H1 (cell line): ENCODE data around the gene ZNF555. TPM values are rescaled to one million over a fixed set of nuclear protein-coding genes. Genes with fewer than 3 reads are reported as not detected.

ENCODE experiments used
- CTCF ChIA-PET: fragments of 300-600 bp; sonication (Branson Sonifier 250); formaldehyde crosslinking; loops from one replicate; lab custom pipeline; 2021; ENCODE audit not compliant: partially characterized antibody; lab: Charles Lee
- POLR2A ChIA-PET: fragments of 300-600 bp; sonication (Branson Sonifier 250); formaldehyde crosslinking; loops from one replicate; lab custom pipeline; 2021; ENCODE audit warnings: inconsistent platforms; ENCODE audit not compliant: partially characterized antibody; lab: Charles Lee
- DNase-seq, 2 experiments: peaks; one replicate each; pipeline versions ENCODE4 v3.0.0 to v3.0.0-alpha.2; 2010 to 2022; ENCODE audit warnings: low spot score in 2 of 2, low read depth in 1 of 2, mixed read lengths in 1 of 2
- FAIRE-seq: peaks from 2 replicates; lab custom pipeline; 2011; peaks lifted over from hg19 to GRCh38; lab: Jason Lieb, UNC
- H2AFZ ChIP-seq: 2 replicates; pipeline ENCODE4 v1.8.1; 2012; ENCODE audit warnings: low read length, inconsistent platforms
- H2AK5ac ChIP-seq: 2 replicates; pipeline ENCODE4 v1.6.1; 2013; ENCODE audit warnings: low read depth, low read length
- H2BK120ac ChIP-seq: replicated peaks from 2 replicates; pipeline ENCODE3; 2013; ENCODE audit warnings: low read depth, low read length, inconsistent platforms
- H2BK12ac ChIP-seq: 2 replicates; pipeline ENCODE4 v1.6.1; 2013; ENCODE audit warnings: low read depth, low read length
- H2BK15ac ChIP-seq: 2 replicates; pipeline ENCODE4 v1.6.1; 2013; ENCODE audit warnings: low read length
- H2BK20ac ChIP-seq: 2 replicates; pipeline ENCODE4 v1.6.1; 2013; ENCODE audit warnings: low read length
- H2BK5ac ChIP-seq: 2 replicates; pipeline ENCODE4 v1.6.1; 2013; ENCODE audit warnings: low read depth, low read length
- H3K14ac ChIP-seq: 2 replicates; pipeline ENCODE4 v1.6.1; 2013; ENCODE audit warnings: inconsistent platforms; ENCODE audit not compliant: insufficient read length
- H3K18ac ChIP-seq: 2 replicates; pipeline ENCODE4 v1.6.1; 2013; ENCODE audit warnings: low read length; ENCODE audit errors: extremely low read depth
- H3K23ac ChIP-seq: 2 replicates; pipeline ENCODE4 v1.6.1; 2013; ENCODE audit warnings: inconsistent platforms; ENCODE audit not compliant: insufficient read length
- H3K23me2 ChIP-seq: 2 replicates; pipeline ENCODE4 v1.6.1; 2013; ENCODE audit warnings: low read depth, low read length
- H3K27ac ChIP-seq: 2 replicates; pipeline ENCODE4 v1.6.1; 2011; ENCODE audit warnings: low read depth, low read length, inconsistent platforms
- H3K27me3 ChIP-seq, 4 experiments: replicated peaks in 1 of 4; 1 replicate in 1 of 4; 2 replicates in 3 of 4; pipeline versions ENCODE4 v1.6.1 to v1.8.1; 2011 to 2013; ENCODE audit warnings: low read length in 3 of 4, mild to moderate bottlenecking in 3 of 4, inconsistent platforms in 2 of 4, mixed read lengths in 2 of 4, moderate library complexity in 1 of 4; ENCODE audit not compliant: control insufficient read depth in 3 of 4, insufficient read depth in 3 of 4; ENCODE audit errors: extremely low read depth in 1 of 4
- H3K36me3 ChIP-seq, 4 experiments: 2 replicates each; pipeline versions ENCODE4 v1.6.1 to v1.8.1; 2011 to 2013; ENCODE audit warnings: mild to moderate bottlenecking in 4 of 4, low read length in 3 of 4, moderate library complexity in 2 of 4, control low read depth in 1 of 4, inconsistent platforms in 1 of 4; ENCODE audit not compliant: insufficient read depth in 4 of 4, control insufficient read depth in 2 of 4
- H3K4ac ChIP-seq: replicated peaks from 2 replicates; pipeline ENCODE3; 2013; ENCODE audit warnings: low read length, low read depth, mixed read lengths, inconsistent platforms; ENCODE audit not compliant: insufficient read length
- H3K4me1 ChIP-seq, 4 experiments: replicated peaks in 1 of 4; 1 replicate in 1 of 4; 2 replicates in 3 of 4; pipeline versions ENCODE4 v1.6.1 to v1.8.1; 2011 to 2013; ENCODE audit warnings: low read length in 3 of 4, inconsistent platforms in 2 of 4, mixed read lengths in 1 of 4; ENCODE audit not compliant: insufficient read depth in 4 of 4, control insufficient read depth in 3 of 4
- H3K4me2 ChIP-seq, 2 experiments: 2 replicates each; pipeline versions ENCODE4 v1.6.1 to v1.8.1; 2011 to 2013; ENCODE audit warnings: low read depth in 2 of 2, low read length in 2 of 2, control low read depth in 1 of 2, inconsistent platforms in 1 of 2, mild to moderate bottlenecking in 1 of 2; ENCODE audit not compliant: insufficient read depth in 1 of 2
- H3K4me3 ChIP-seq, 4 experiments: fragments of 200-600, 300-600 bp in 1 of 4; sonication (generic), shearing (Covaris generic), sonication (Bioruptor Twin) in 1 of 4; 2 replicates each; pipeline versions ENCODE4 v1.5.1 to v1.8.1; 2011 to 2016; ENCODE audit warnings: low read length in 4 of 4, low read depth in 3 of 4, control low read depth in 2 of 4, inconsistent platforms in 2 of 4, mild to moderate bottlenecking in 2 of 4, mixed read lengths in 1 of 4, moderate library complexity in 1 of 4; ENCODE audit not compliant: insufficient read depth in 2 of 4; ENCODE audit errors: extremely low read depth in 1 of 4
- H3K56ac ChIP-seq: replicated peaks from 2 replicates; pipeline ENCODE3; 2013; ENCODE audit warnings: low read depth, mild to moderate bottlenecking, mixed read lengths, low read length, inconsistent platforms; ENCODE audit not compliant: insufficient read length
- H3K79me1 ChIP-seq: 2 replicates; pipeline ENCODE4 v1.6.1; 2013; ENCODE audit warnings: low read depth, low read length, control low read depth
- H3K79me2 ChIP-seq, 2 experiments: 2 replicates each; pipeline versions ENCODE4 v1.6.1 to v1.8.1; 2012 to 2013; ENCODE audit warnings: low read length in 2 of 2, mild to moderate bottlenecking in 2 of 2, inconsistent platforms in 1 of 2; ENCODE audit not compliant: insufficient read depth in 2 of 2, control insufficient read depth in 1 of 2
- H3K9ac ChIP-seq, 4 experiments: replicated peaks in 1 of 4; 1 replicate in 1 of 4; 2 replicates in 3 of 4; pipeline versions ENCODE4 v1.6.1 to v1.8.1; 2011 to 2013; ENCODE audit warnings: low read depth in 3 of 4, low read length in 3 of 4, control low read depth in 2 of 4, mild to moderate bottlenecking in 2 of 4, moderate library complexity in 2 of 4, inconsistent platforms in 1 of 4; ENCODE audit errors: extremely low read depth in 1 of 4
- H3K9me3 ChIP-seq, 2 experiments: 2 replicates each; pipeline versions ENCODE4 v1.6.1 to v1.8.1; 2012 to 2013; ENCODE audit warnings: mild to moderate bottlenecking in 2 of 2, moderate library complexity in 2 of 2, control low read depth in 1 of 2, inconsistent platforms in 1 of 2, low read depth in 1 of 2, low read length in 1 of 2, mixed read lengths in 1 of 2; ENCODE audit not compliant: insufficient read depth in 2 of 2
- H4K20me1 ChIP-seq, 2 experiments: replicated peaks in 1 of 2; 2 replicates each; pipeline versions ENCODE3 to v1.8.1; 2011 to 2013; ENCODE audit warnings: inconsistent platforms in 2 of 2, low read length in 2 of 2, mild to moderate bottlenecking in 1 of 2; ENCODE audit not compliant: insufficient read depth in 2 of 2, control insufficient read depth in 1 of 2
- H4K5ac ChIP-seq: 2 replicates; pipeline ENCODE4 v1.6.1; 2013; ENCODE audit warnings: low read length, low read depth, mixed read lengths, inconsistent platforms; ENCODE audit not compliant: insufficient read length
- H4K8ac ChIP-seq: 2 replicates; pipeline ENCODE4 v1.8.0; 2013; ENCODE audit warnings: mild to moderate bottlenecking, moderate library complexity, low read length, inconsistent platforms; ENCODE audit not compliant: insufficient read depth; ENCODE audit errors: extremely low read depth
- H4K91ac ChIP-seq: replicated peaks from 2 replicates; pipeline ENCODE3; 2013; ENCODE audit warnings: low read length, mixed read lengths, inconsistent platforms; ENCODE audit not compliant: insufficient read length
- CBX5 ChIP-seq: fragments of 300-800, 300-1000 bp; sonication (generic); IDR thresholded peaks from 2 replicates; pipeline ENCODE4 v1.7.1; 2016; ENCODE audit warnings: antibody characterized with exemption, low read length, low read depth
- CBX8 ChIP-seq: fragments of 300-800, 300-1000 bp; sonication (generic); IDR thresholded peaks from 2 replicates; pipeline ENCODE4 v1.7.1; 2016; ENCODE audit warnings: low read depth, low read length, borderline replicate concordance
- CHD2 ChIP-seq: IDR thresholded peaks from 2 replicates; pipeline ENCODE4 v1.6.1; 2012; ENCODE audit warnings: low read length, improper control_type of control experiment
- EGR1 ChIP-seq: IDR thresholded peaks from 2 replicates; pipeline ENCODE4 v1.6.1; 2011; ENCODE audit warnings: low read depth, low read length, borderline replicate concordance
- HDAC6 ChIP-seq: IDR thresholded peaks from one replicate; pipeline ENCODE4 v1.7.1; 2012; ENCODE audit warnings: low read depth, mild to moderate bottlenecking, inconsistent platforms, low read length, moderate library complexity
- NRF1 ChIP-seq: IDR thresholded peaks from 2 replicates; pipeline ENCODE4 v1.6.1; 2011; ENCODE audit warnings: mild to moderate bottlenecking, low read depth, low read length, improper control_type of control experiment
- POU5F1 ChIP-seq: IDR thresholded peaks from 2 replicates; pipeline ENCODE4 v1.6.1; 2011; ENCODE audit warnings: low read depth, mild to moderate bottlenecking, low read length, moderate library complexity
- RBBP5 ChIP-seq: IDR thresholded peaks from 2 replicates; pipeline ENCODE4 v1.7.1; 2012; ENCODE audit warnings: low read depth, mild to moderate bottlenecking, inconsistent platforms, low read length, moderate library complexity, borderline replicate concordance
- SIX5 ChIP-seq: IDR thresholded peaks from 2 replicates; pipeline ENCODE4 v1.6.1; 2011; ENCODE audit warnings: mild to moderate bottlenecking, low read depth, low read length
- TAF1 ChIP-seq: IDR thresholded peaks from 2 replicates; pipeline ENCODE4 v1.6.1; 2011; ENCODE audit warnings: mild to moderate bottlenecking, low read depth, low read length
- WGBS, 2 experiments: shearing (Covaris generic) in 1 of 2; methylation state at CpG; one replicate each; pipeline versions ENCODE4 v1.1.6 to v1.1.7; 2013 to 2015; ENCODE audit warnings: low lambda C conversion rate in 2 of 2, mixed read lengths in 2 of 2, inconsistent platforms in 1 of 2, low coverage in 1 of 2, missing lambda C conversion rate in 1 of 2; ENCODE audit not compliant: insufficient replicate concordance in 2 of 2, insufficient coverage in 1 of 2, insufficient read length in 1 of 2; ENCODE audit errors: extremely low coverage in 1 of 2, missing lambda C conversion rate in 1 of 2; 5-methylcytosine and 5-hydroxymethylcytosine counted together
- polyA plus RNA-seq, 7 experiments: library from polyadenylated mRNA; depleted of rRNA in 3 of 7; stranded (reverse) in 5 of 7; unstranded in 2 of 7; fragments of >200 nt in 5 of 7; fragments of 200-250 nt in 2 of 7; gene quantifications; 1 replicate in 5 of 7; 2 replicates in 1 of 7; 4 replicates in 1 of 7; pipeline versions ENCODE4 v1.2.1 to v1.2.3, GENCODE V29; 2011 to 2013; ENCODE audit warnings: missing spikeins in 2 of 7, mixed read lengths in 2 of 7
- total RNA-seq: library from RNA; stranded (reverse); fragmentation: NEBNext Ultra II Directional; extraction: Animal tissue kit (Norgen Biotek cat#: 25700); gene quantifications from 2 replicates; pipeline ENCODE4 v1.2.1, GENCODE V29; 2021
- TF ChIP-seq, protein P1 (sequence below): IDR thresholded peaks from 2 replicates; pipeline ENCODE4 v1.6.1; 2011; ENCODE audit warnings: low read depth, mild to moderate bottlenecking, low read length; ENCODE audit not compliant: insufficient read depth

The ZNF555 gene
- total and polyA plus RNA-seq, 2 of the 8 experiments (the other 6 are each of a cell fraction or from before 2014, with no cell fraction given): 1.6 to 5.7 TPM

DNA sequence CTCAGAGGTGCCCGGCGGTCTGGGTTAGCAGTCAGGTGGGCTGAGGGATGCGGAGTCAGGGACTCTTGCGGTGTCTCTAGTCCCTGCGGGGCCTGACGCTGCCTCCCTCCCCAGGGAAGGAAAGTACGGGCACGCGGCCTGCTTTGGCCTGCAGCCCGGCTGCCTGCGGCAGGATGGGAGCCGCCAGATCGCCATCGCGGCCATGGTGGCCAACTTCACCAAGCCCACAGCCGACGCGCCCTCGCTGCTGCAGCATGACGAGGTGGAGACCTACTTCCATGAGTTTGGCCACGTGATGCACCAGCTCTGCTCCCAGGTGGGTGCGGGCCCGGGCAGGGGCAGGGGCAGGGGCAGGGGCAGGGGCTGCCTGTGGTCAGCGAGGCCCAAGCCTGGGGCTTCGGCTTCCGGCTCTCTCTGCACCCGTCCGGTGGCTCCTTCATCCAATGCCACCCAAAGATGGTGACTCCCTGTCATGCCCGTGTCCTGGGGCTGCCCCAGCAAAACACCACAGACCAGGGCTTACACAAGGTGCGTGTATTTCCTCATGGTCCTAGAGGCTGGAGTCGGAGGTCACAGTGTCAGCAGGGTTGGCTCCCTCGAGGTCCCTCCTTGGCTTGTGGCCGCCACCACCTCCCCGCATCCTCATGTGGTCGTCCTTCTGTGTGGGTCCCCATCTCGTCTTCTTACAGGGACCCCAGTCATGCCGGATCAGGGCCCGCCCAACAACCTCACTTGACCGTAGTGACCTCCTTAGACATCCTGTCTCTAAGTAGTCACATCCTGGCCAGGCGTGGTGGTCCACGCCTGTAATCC is 32.9 kb upstream of the ZNF555 start:
- no peak overlapping the region for H3K9ac ChIP-seq
- 97% methylated on average over 36 of the region's 41 CpGs; no CpG with 5 or more reads in 1 of the 2 experiments for WGBS, 2 experiments
- H3K79me1 ChIP-seq: no peaks in the 10 kb centered on the region
- CTCF ChIA-PET: no interaction called here
- POLR2A ChIA-PET: interaction anchor here (0.6 kb wide), 1 partner anchor 9 kb away, joined by 3 read pairs; no protein-coding TSS in a partner anchor
- no peak overlapping the region for H2BK5ac ChIP-seq
- no peak overlapping the region for H3K27ac ChIP-seq
- no peak overlapping the region for H2AFZ ChIP-seq
- peaks cover 16 to 79% (median 58%) of the 10 kb centered on the region in 4 experiments; a peak in 7 of 8 replicates for H3K36me3 ChIP-seq
- no peak overlapping the region for H2AK5ac ChIP-seq
- no peak overlapping the region for H3K23ac ChIP-seq
- no peaks in the 10 kb centered on the region for H3K27me3 ChIP-seq
- no peaks in the 10 kb centered on the region for H3K23me2 ChIP-seq
- no peak overlapping the region for H3K14ac ChIP-seq
- H3K79me2 ChIP-seq: no peaks in the 10 kb centered on the region
- H2BK120ac ChIP-seq: no peak overlapping the region
- no peak overlapping the region for H3K4ac ChIP-seq
- peaks cover 8 to 20% of the 10 kb centered on the region in 2 experiments for H4K20me1 ChIP-seq
- no peaks in the 10 kb centered on the region for H3K4me1 ChIP-seq
- no peak overlapping the region for H3K4me3 ChIP-seq
- DNase-seq (no peak), FAIRE-seq (no peak)
- H3K56ac ChIP-seq: no peak overlapping the region
- no peak overlapping the region for H3K4me2 ChIP-seq
- no peak overlapping the region for H4K91ac ChIP-seq
- H2BK15ac ChIP-seq: no peak overlapping the region
- TF ChIP-seq CBX8: no peak
- no peak for TF ChIP-seq TAF1
- no peak for TF ChIP-seq NRF1
- TF ChIP-seq, protein P1, sequence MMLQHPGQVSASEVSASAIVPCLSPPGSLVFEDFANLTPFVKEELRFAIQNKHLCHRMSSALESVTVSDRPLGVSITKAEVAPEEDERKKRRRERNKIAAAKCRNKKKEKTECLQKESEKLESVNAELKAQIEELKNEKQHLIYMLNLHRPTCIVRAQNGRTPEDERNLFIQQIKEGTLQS: no peak
- TF ChIP-seq RBBP5: no peak
- TF ChIP-seq CBX5: no peak
- no peak for TF ChIP-seq POU5F1
- no peak for TF ChIP-seq SIX5
- no peak for TF ChIP-seq HDAC6
- no peak for TF ChIP-seq EGR1
- TF ChIP-seq CHD2: no peak
- no peak overlapping the region for H4K8ac ChIP-seq
- no peak overlapping the region for H4K5ac ChIP-seq
- H2BK20ac ChIP-seq: no peak overlapping the region
- no peak overlapping the region for H2BK12ac ChIP-seq
- H3K18ac ChIP-seq: no peak overlapping the region
- H3K9me3 ChIP-seq: no peaks in the 10 kb centered on the region
